PFSK-1 (cell line): ENCODE data around the gene CC2D1B.

ENCODE experiments used
- FOXP2 ChIP-seq: optimal IDR thresholded peaks from 2 replicates; pipeline ENCODE3; 2011; ENCODE audit warnings: borderline replicate concordance, control low read depth, inconsistent platforms; ENCODE audit not compliant: insufficient read depth; ENCODE audit errors: extremely low read length, extremely low read depth
- POLR2AphosphoS5 ChIP-seq: IDR thresholded peaks from 2 replicates; pipeline ENCODE4 v1.6.1; 2012; ENCODE audit warnings: low read depth, mild to moderate bottlenecking, control low read depth, low read length, moderate library complexity
- SIN3A ChIP-seq: IDR thresholded peaks from 2 replicates; pipeline ENCODE4 v1.6.1; 2012; ENCODE audit warnings: mild to moderate bottlenecking, low read length, moderate library complexity, borderline replicate concordance; ENCODE audit not compliant: insufficient read depth
- TAF1 ChIP-seq: IDR thresholded peaks from 2 replicates; pipeline ENCODE4 v1.6.1; 2012; ENCODE audit warnings: low read length, control low read depth, borderline replicate concordance; ENCODE audit not compliant: insufficient read depth
- TF ChIP-seq, protein P1 (sequence below), 2 experiments: IDR thresholded peaks; 2 replicates each; pipeline versions ENCODE4 v1.6.1 to v1.8.0; 2011 to 2012; ENCODE audit warnings: low read depth in 2 of 2, low read length in 2 of 2, control low read depth in 1 of 2, inconsistent platforms in 1 of 2, mild to moderate bottlenecking in 1 of 2, moderate library complexity in 1 of 2; ENCODE audit not compliant: insufficient read depth in 1 of 2

The CC2D1B gene

DNA sequence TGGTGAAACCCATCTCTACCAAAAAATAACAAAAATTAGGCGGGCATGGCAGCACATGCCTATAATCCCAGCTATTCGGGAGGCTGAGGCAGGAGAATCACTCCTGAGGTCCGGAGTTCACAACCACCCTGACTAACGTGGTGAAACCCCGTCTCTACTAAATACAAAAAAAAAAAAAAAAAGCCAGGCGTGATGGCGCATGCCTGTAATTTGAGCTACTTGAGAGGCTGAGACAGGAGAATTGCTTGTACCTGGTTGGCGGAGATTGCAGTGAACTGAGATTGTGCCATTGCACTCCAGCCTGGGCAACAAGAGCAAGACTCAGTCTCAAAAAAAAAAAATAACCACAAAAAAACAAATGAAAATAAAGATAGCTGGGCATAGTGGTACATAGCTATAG, 42.3 kb downstream of the CC2D1B start:
- TF ChIP-seq SIN3A: no peak
- no peak for TF ChIP-seq TAF1
- no peak for TF ChIP-seq FOXP2
- TF ChIP-seq, protein P1, sequence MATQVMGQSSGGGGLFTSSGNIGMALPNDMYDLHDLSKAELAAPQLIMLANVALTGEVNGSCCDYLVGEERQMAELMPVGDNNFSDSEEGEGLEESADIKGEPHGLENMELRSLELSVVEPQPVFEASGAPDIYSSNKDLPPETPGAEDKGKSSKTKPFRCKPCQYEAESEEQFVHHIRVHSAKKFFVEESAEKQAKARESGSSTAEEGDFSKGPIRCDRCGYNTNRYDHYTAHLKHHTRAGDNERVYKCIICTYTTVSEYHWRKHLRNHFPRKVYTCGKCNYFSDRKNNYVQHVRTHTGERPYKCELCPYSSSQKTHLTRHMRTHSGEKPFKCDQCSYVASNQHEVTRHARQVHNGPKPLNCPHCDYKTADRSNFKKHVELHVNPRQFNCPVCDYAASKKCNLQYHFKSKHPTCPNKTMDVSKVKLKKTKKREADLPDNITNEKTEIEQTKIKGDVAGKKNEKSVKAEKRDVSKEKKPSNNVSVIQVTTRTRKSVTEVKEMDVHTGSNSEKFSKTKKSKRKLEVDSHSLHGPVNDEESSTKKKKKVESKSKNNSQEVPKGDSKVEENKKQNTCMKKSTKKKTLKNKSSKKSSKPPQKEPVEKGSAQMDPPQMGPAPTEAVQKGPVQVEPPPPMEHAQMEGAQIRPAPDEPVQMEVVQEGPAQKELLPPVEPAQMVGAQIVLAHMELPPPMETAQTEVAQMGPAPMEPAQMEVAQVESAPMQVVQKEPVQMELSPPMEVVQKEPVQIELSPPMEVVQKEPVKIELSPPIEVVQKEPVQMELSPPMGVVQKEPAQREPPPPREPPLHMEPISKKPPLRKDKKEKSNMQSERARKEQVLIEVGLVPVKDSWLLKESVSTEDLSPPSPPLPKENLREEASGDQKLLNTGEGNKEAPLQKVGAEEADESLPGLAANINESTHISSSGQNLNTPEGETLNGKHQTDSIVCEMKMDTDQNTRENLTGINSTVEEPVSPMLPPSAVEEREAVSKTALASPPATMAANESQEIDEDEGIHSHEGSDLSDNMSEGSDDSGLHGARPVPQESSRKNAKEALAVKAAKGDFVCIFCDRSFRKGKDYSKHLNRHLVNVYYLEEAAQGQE (IDR thresholded peaks at IDR 0.05; ENCODE audit: insufficient read depth in 1 of 2, low read depth in 2 of 2, low read length in 2 of 2): no peak
- no peak for TF ChIP-seq POLR2AphosphoS5

DNA sequence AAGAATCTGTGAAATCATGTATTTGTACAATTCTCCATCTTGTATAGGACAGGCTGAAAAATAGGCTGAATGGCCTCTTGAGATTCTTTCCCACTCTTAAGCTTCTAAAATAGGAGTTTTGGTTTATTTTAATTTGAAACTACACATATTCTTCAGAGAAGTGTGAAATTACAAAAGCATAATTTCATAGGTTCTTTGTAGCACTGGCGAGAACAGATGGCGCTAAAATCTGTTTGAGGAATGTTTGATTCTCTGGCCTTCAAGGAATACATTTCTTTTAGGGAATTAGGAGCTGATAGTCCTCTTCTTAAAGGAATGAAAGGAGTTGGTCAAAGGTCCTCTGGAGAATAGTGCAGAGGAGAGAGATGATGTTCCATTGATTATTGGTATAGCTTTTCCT, 44.9 kb downstream of the CC2D1B start:
- no peak for TF ChIP-seq SIN3A
- TF ChIP-seq, protein P1 (IDR thresholded peaks at IDR 0.05; ENCODE audit: insufficient read depth in 1 of 2, low read depth in 2 of 2, low read length in 2 of 2): no peak

DNA sequence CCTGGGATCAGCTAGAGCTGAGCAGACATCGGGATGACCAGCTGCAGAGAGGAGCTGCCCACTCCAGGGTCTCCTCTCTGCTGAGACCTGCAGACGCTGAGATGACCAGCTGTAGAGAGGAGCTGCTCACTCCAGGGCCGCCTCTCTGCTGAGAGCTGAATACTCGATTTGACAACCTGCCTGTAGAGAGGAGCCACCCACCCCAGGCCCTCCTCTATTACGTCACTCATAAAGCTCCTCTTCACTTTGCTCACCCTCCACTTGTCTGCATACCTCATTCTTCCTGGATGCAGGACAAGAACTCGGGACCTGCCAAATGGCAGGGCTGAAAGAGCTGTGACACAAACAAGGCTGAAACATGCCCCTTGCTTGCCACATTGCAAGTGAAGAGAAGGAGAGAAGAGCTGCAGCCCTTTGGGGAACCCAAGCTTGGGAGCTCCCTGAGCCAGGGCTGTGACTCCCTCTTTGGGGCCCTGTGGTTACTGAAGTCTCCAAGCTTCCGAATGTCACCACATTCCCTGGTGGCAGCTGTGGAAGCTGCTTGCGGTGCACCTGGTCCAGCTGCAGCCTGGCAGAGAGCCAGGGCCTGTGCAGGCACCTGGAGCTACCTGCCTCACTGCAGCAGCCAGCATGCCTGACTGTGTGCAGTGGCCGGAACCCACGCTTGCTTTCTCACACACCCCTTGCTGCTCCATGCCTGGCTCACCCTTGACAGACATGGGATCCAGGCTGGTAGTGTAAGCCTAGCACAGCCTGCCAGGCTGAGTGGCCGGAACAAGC, 59.6 kb downstream of the CC2D1B start:
- TF ChIP-seq FOXP2 (no peak), SIN3A (no peak), TAF1 (no peak), POLR2AphosphoS5 (no peak)
- TF ChIP-seq, protein P1 (IDR thresholded peaks at IDR 0.05; ENCODE audit: insufficient read depth in 1 of 2, low read depth in 2 of 2, low read length in 2 of 2): no peak

DNA sequence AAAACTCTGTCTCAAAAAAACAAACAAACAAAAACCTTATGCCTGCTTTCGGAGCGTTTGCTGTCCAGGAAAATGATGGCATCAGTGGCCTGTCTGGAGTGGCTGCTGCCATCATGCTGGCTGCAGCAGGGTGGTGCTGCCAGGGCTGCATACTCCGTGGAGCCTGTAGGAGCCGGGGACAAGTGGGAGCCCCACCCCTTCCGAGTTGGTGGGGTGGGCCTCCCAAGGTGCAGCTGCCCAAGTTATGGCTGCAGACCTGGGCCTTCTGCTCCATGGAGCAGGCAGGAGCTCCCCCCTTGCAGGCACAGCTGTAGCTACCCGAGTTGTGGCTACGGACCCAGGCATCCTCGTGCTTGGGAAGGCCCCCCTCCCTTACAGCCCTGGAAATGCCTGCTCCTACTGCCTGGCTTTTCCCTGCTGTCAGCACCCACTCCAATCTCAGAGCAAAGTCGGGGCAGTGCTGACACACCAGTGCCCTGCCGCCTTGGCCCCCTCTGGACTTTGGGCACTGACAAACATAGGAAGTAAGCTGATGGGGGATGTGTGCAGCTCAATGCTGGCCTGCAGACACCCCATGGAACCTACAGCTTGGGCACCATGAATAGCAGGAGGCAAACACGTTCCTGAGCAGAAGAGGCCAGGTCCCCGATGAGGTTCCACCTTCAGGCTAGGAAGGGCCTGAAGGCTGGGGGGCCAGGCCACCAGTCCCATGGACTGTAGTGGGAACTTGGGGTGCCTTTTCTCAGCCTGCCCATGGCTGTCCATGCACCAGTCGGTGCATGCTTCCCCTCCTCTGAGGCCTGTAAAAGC, 60.4 kb downstream of the CC2D1B start:
- TF ChIP-seq, protein P1 (IDR thresholded peaks at IDR 0.05; ENCODE audit: insufficient read depth in 1 of 2, low read depth in 2 of 2, low read length in 2 of 2): no peak
- TF ChIP-seq POLR2AphosphoS5: no peak
- no peak for TF ChIP-seq SIN3A
- no peak for TF ChIP-seq TAF1
- no peak for TF ChIP-seq FOXP2
